T-helper 17 cell (primary cell): Measurements from ENCODE around the gene ZNF205. TPM values are rescaled to one million over a fixed set of nuclear protein-coding genes. Genes with fewer than 3 reads are reported as not detected.
"Not testable (repeated sequence)": the region's sequence is repeated elsewhere in the genome, so short reads cannot be mapped to it uniquely, and the experiment has no call there.

ENCODE experiments used
- ATAC-seq: fragments of 150-1000 bp; cut with Tn5 transposase; 2 replicates; pipeline ENCODE4 v1.10.0; 2021; ENCODE audit warnings: mild to moderate bottlenecking, moderate library complexity
- DNase-seq, 3 donors: peaks; one replicate each; pipeline versions ENCODE4 v3.0.0 to v3.0.0-alpha.2; 2020 to 2021
- H3K9me3 ChIP-seq: one replicate; pipeline ENCODE4 v1.7.0; 2013; ENCODE audit warnings: low read length, mild to moderate bottlenecking; ENCODE audit not compliant: control insufficient read depth, poor library complexity, severe bottlenecking
- H3K27ac Mint-ChIP-seq: one replicate; pipeline ENCODE4 v1.8.0; 2022; ENCODE audit warnings: mild to moderate bottlenecking, moderate library complexity, mixed read lengths
- H3K27me3 Mint-ChIP-seq: one replicate; pipeline ENCODE4 v1.8.0; 2022; ENCODE audit warnings: mixed read lengths
- H3K36me3 Mint-ChIP-seq: one replicate; pipeline ENCODE4 v1.8.0; 2022; ENCODE audit warnings: low read depth, mixed read lengths
- H3K4me1 Mint-ChIP-seq: one replicate; pipeline ENCODE4 v1.8.0; 2022; ENCODE audit warnings: mild to moderate bottlenecking, mixed read lengths
- H3K4me3 Mint-ChIP-seq: one replicate; pipeline ENCODE4 v1.8.0; 2022; ENCODE audit warnings: mild to moderate bottlenecking, moderate library complexity, mixed read lengths
- total RNA-seq, 4 donors: library from RNA in 2 of 4; stranded (reverse) in 2 of 4; gene quantifications; one replicate each; pipeline ENCODE4 v1.2.3 and lab custom pipeline; 2022 to 2026

Gene ZNF205
- total RNA-seq, 2 donors from 2014 or later = not detected

DNA sequence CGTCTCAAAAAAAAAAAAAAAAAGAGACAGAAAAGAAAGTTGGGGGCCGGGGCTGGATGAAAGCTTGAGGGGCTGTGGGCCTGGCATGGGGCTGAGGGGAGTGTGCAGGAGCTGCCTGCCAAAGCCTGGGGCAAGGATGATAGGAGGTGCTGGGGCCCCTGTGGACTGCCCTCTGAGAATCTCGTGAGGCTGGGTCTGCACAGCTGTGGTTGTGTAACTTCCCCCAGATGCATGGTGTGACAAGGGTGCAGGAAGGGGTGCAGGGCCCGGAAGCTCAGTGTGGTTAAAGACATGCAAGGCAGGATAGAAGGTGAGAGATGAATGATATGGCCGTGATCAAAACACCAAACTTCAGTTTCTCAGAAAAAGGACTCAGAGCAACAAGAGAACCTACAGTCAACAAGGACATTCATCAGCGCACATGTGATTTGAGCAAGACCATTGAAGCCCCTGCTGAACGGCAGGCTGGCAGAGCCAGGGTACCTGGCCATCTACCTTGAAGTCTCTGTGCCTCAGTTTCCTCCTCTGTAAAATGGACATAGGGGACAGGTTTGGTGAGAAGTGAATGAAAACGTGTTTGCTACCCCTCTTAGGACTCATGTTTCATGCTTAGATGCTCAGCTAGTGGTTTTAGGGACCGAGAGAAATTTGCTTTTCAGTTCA is 37.4 kb upstream of the ZNF205 start:
- Mint-ChIP-seq H3K27ac (peak overlapping the region; percentile 98), H3K27me3 (no peaks in the 10 kb centered on the region), H3K4me1 (peaks cover 71% of the 10 kb centered on the region), H3K36me3 (peaks cover 3% of the 10 kb centered on the region), H3K4me3 (peak overlapping the region; percentile 91)
- no peaks in the 10 kb centered on the region for H3K9me3 ChIP-seq
- peak; percentile 90 for ATAC-seq
- peak; percentile 54 to 73 (median 67) for DNase-seq

DNA sequence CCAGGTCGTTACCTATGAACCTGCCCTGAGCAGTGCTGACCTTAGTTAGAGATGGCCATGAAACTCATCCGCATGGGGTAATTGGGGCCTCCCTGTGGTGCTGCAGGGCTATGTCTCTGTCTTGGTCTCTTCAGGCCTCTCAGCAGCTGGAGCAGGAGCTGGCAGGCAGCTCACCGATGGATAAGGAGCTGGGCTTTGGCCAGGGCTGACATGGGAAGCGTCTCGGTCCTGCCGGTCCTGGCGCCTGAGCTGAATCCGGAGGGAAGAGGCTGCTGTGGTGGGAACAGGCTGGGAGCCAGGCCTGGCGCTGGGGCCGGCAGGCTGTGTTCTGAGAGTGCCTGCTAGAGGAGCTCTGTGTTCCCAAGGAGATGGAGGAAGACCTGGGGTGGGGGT is 36.9 kb upstream of the ZNF205 start:
- Mint-ChIP-seq H3K4me3 (peak overlapping the region; percentile 91), H3K4me1 (peaks cover 69% of the 10 kb centered on the region), H3K27ac (peak overlapping the region; percentile 98), H3K36me3 (peaks cover 3% of the 10 kb centered on the region), H3K27me3 (no peaks in the 10 kb centered on the region)
- no peak for DNase-seq
- no peaks in the 10 kb centered on the region for H3K9me3 ChIP-seq
- ATAC-seq = peak; percentile 29

DNA sequence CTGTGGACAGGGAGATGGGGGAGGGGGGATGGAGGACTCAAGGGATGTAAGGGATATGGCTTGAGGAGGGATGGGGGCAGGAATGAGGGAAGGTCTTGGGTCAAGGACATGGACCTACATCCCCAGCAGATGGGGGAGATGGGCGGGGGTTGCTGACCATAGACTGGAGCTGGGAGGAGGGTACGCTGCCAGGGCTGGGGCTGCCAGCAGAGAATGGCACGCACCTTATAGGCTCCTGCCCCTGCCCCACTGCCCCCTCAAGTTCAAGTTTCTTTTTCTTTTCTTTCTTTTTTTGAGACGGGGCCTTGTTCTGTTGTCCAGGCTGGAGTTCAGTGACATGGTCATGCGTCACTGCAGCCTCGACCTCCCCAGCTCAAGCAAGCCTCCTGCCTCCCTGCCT is 36.4 kb upstream of the ZNF205 start:
- Mint-ChIP-seq H3K27ac (peak overlapping the region; percentile 98), H3K4me1 (peaks cover 69% of the 10 kb centered on the region), H3K4me3 (peak overlapping the region; percentile 91)
- not testable (repeated sequence) for ATAC-seq, DNase-seq, H3K27me3 Mint-ChIP-seq, H3K36me3 Mint-ChIP-seq, H3K9me3 ChIP-seq

- peaks cover 3% of the 10 kb centered on the region for H3K36me3 Mint-ChIP-seq
- peak overlapping the region; percentile 98 for H3K27ac Mint-ChIP-seq
- H3K27me3 Mint-ChIP-seq = no peaks in the 10 kb centered on the region
- no peak for ATAC-seq
- no peak for DNase-seq
- H3K4me1 Mint-ChIP-seq = peaks cover 64% of the 10 kb centered on the region
- peak overlapping the region; percentile 91 for H3K4me3 Mint-ChIP-seq
- no peaks in the 10 kb centered on the region for H3K9me3 ChIP-seq
Measured at GRCh38 chr16:3076577-3076976, 35.8 kb upstream of the ZNF205 start.

DNA sequence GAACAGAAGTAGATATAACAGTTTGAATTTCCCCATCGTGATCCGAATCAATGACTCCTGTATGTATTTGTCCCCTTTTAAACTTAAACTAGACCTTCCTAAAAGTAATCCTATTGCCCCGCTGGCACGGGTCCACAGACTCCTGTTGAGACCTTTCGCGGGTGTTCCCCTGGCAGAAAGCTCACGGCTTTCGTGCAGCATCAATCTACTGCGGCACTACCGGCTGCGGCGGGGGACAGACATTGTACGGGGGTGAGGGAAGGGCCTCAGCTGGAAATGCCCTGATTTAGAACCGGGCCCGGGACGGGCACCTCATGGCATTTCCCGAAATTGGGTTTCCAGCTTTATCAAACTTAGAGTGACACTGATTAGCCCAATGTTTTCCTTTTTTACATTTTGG is 32.4 kb upstream of the ZNF205 start:
- H3K27me3 Mint-ChIP-seq = no peaks in the 10 kb centered on the region
- no peaks in the 10 kb centered on the region for H3K9me3 ChIP-seq
- peaks cover 44% of the 10 kb centered on the region for H3K4me1 Mint-ChIP-seq
- H3K36me3 Mint-ChIP-seq = no peaks in the 10 kb centered on the region
- no peak overlapping the region for H3K4me3 Mint-ChIP-seq
- ATAC-seq (no peak), DNase-seq (no peak)
- peak overlapping the region; percentile 98 for H3K27ac Mint-ChIP-seq

DNA sequence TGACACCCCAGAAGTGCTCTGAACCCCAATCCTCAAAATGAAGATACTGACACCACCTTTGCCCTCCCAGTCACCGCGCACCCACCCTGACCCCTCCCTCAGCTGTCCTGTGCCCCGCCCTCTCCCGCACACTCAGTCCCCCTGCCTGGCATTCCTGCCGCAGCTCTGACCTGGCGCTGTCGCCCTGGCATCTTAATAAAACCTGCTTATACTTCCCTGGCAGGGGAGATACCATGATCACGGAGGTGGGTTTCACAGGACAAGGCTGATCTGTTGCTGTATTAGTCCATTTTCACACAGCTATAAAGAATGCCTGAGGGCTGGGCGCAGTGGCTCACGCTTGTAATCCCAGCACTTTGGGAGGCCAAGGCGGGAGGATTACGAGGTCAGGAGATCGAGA is 30.4 kb upstream of the ZNF205 start:
- not testable (repeated sequence) for DNase-seq, ATAC-seq, H3K27me3 Mint-ChIP-seq, H3K36me3 Mint-ChIP-seq, H3K4me3 Mint-ChIP-seq, H3K9me3 ChIP-seq
- Mint-ChIP-seq H3K4me1 (peaks cover 38% of the 10 kb centered on the region), H3K27ac (peak overlapping the region; percentile 24)

DNA sequence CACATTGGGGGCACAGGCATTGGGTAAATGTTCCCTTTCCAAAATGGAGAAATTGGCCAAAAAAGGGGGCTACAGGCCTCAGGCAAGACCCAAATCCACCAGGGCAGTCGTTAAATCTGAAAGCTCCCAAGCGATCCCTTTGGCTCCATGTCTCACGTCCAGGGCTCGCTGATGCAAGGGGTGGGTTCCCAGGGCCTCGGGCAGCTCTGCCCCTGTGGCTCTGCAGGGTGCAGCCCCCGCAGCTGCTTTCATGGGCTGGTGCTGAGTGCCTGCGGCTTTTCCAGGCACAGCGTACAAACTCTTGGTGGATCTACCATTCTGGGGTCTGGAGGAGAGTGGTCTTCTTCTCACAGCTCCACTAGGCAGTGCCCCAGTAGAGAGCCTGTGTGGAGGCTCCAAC is 29.0 kb upstream of the ZNF205 start:
- H3K9me3 ChIP-seq, ATAC-seq, DNase-seq, H3K36me3 Mint-ChIP-seq, H3K4me3 Mint-ChIP-seq, H3K27me3 Mint-ChIP-seq: not testable (repeated sequence)
- peak overlapping the region; percentile 24 for H3K27ac Mint-ChIP-seq
- H3K4me1 Mint-ChIP-seq = peaks cover 37% of the 10 kb centered on the region

GRCh38 chr16:3084491-3084890 is 27.9 kb upstream of the ZNF205 start:
- Mint-ChIP-seq H3K4me1 (peaks cover 36% of the 10 kb centered on the region), H3K4me3 (no peak overlapping the region), H3K27ac (peak overlapping the region; percentile 6), H3K36me3 (no peaks in the 10 kb centered on the region), H3K27me3 (no peaks in the 10 kb centered on the region)
- ATAC-seq = no peak
- no peaks in the 10 kb centered on the region for H3K9me3 ChIP-seq
- DNase-seq = no peak

DNA sequence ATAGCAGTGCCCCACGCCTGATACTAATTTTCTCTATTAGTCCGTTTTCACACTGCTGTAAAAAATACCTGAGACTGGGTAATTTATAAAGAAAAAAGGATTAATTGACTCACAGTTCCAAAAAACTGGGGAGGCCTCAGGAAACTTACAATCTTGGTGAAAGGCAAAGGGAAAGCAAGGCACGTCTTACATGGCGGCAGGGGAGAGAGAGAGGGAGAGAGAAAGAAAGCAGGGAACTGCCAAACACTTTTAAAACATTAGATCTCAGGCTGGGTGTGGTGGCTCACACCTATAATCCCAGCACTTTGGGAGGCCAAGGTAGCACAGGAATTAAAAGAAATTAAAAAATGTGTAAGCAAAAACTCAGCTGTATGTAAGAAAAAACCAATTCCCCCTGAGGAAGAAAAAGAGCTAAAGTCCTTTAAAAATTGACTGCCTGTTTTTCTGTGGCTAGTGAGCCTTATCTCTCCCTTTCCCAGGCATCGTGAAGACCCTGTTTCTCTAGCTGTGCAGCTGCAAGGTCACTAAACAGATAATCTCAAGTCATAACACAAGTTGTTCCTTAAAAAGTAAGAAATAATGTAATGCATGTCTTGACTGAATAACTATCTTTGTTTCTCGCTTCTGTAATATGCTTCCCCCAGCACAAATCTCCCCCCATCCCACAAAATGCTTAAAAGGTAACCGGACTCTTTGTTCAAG is 27.3 kb upstream of the ZNF205 start:
- Mint-ChIP-seq H3K4me3 (peak overlapping the region; percentile 50), H3K27me3 (no peaks in the 10 kb centered on the region), H3K4me1 (peaks cover 34% of the 10 kb centered on the region), H3K27ac (peak overlapping the region; percentile 6), H3K36me3 (no peaks in the 10 kb centered on the region)
- ATAC-seq (no peak), DNase-seq (no peak)
- H3K9me3 ChIP-seq = no peaks in the 10 kb centered on the region

DNA sequence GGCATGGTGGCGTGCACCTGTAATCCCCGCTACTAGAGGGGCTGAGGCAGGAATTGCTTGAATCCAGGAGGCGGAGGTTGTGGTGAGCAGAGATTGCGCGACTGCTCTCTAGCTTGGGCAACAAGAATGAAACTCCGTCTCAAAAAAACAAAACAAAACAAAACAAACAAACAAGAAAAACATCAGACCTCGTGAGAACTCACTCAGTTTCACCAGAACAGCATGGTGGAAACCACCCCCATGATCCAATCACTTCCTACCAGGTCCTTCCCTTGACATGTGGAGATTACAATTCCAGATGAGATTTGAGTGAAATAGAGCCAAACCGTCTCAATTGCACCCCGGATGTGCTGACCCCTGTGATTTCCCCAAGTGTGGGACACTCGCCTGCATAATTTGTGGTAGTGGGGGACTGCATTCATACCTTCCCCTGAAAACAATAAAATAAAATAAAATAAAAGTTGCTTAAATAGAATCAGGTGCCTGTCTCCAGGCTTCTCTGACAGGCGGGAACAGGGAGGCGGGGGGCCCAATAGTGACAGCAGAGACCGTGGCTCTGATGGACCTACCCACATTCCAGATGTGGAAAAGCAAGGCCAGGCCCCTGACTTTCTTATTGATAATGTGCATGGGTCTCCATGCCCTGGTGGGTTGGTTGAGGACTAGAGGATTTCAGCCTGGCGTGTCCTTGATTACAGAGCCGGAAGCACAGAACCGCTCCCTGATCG is 26.4 kb upstream of the ZNF205 start:
- Mint-ChIP-seq H3K27me3 (no peaks in the 10 kb centered on the region), H3K4me1 (peaks cover 32% of the 10 kb centered on the region), H3K27ac (peak overlapping the region; percentile 77), H3K4me3 (peak overlapping the region; percentile 50), H3K36me3 (no peaks in the 10 kb centered on the region)
- DNase-seq (no peak), ATAC-seq (no peak)
- no peaks in the 10 kb centered on the region for H3K9me3 ChIP-seq

GRCh38 chr16:3086596-3087242 is 25.7 kb upstream of the ZNF205 start:
- H3K9me3 ChIP-seq = no peaks in the 10 kb centered on the region
- no peaks in the 10 kb centered on the region for H3K36me3 Mint-ChIP-seq
- no peaks in the 10 kb centered on the region for H3K27me3 Mint-ChIP-seq
- DNase-seq (no peak), ATAC-seq (peak; percentile 45)
- H3K27ac Mint-ChIP-seq = peak overlapping the region; percentile 77
- H3K4me1 Mint-ChIP-seq = peaks cover 37% of the 10 kb centered on the region
- peak overlapping the region; percentile 50 for H3K4me3 Mint-ChIP-seq

DNA sequence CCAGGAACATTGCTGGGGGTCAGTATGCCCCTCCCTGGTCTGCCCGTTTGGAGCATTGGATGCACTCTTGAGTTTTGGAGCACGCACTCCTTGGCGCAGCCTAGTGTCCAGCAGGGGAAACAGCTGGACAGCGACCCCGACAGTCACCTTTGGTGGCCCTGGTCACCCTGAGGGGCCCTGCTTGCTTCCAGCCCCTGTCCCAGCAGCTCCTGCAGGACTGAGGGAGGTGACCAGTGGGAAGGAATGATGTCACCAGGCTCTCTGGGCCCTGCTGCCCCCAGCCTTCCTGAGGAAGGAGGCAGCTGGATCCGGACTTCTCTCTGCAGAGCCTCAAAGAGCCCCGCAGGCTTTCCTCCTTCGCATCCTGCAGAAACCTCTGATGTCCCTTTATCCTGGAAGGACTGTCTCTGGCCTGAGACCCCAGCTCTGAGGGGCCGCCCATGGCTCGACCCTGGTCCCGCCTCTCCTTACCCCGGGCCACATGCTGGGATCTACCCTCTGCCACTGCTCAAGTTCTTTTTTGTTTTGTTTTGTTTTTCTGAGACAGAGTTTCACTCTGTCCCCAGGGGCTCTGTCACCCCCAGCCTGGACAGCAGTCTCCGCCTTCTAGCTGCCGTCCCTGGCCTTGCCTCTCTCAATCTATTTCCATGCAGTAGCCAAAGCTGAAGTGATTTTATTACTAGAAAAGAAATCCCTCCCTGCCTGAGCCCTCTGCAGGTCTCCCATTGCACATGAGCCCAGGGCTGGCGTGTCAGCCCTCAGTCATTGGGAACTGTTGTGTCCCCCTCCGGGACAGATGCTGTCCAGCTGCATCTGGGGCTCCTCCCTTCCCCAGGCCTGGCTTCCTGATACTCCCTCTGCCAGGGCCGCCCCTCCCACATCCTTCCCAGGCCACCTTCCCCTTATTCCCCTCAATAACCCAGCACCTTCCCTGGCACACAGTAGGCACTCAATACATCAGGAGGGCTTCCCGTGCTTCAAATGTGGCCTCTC is 24.8 kb upstream of the ZNF205 start:
- ATAC-seq (no peak), DNase-seq (no peak)
- H3K27me3 Mint-ChIP-seq = no peaks in the 10 kb centered on the region
- H3K4me3 Mint-ChIP-seq = peak overlapping the region; percentile 66
- H3K27ac Mint-ChIP-seq = peak overlapping the region; percentile 77
- peaks cover 37% of the 10 kb centered on the region for H3K4me1 Mint-ChIP-seq
- H3K9me3 ChIP-seq = no peaks in the 10 kb centered on the region
- no peaks in the 10 kb centered on the region for H3K36me3 Mint-ChIP-seq
